GM10248 (cell line): ENCODE data around the gene APBB1.
A peak's percentile ranks its signal among the peaks of the same experiment; 100 is the strongest.

ENCODE experiments used
- CTCF ChIA-PET: fragments of 300-600 bp; sonication (Branson Sonifier 250); formaldehyde crosslinking; extraction: SDS; loops from one replicate; lab custom pipeline; 2021; ENCODE audit warnings: antibody characterized with exemption; lab: Yijun Ruan, JAX
- POLR2A ChIA-PET: fragments of 350-650 bp; sonication (Branson Sonifier 250); formaldehyde crosslinking; extraction: SDS; loops from one replicate; lab custom pipeline; 2020; ENCODE audit warnings: antibody characterized with exemption; lab: Yijun Ruan, JAX
- DNase-seq: peaks from one replicate; pipeline ENCODE4 v3.0.0; 2012; ENCODE audit errors: extremely low spot score
- TF ChIP-seq, protein P1 (sequence below): IDR thresholded peaks from 2 replicates; pipeline ENCODE4 v1.5.1; 2012; ENCODE audit warnings: mild to moderate bottlenecking, low read depth; ENCODE audit errors: extremely low read depth, missing control alignments, control extremely low read depth

Gene APBB1

DNA sequence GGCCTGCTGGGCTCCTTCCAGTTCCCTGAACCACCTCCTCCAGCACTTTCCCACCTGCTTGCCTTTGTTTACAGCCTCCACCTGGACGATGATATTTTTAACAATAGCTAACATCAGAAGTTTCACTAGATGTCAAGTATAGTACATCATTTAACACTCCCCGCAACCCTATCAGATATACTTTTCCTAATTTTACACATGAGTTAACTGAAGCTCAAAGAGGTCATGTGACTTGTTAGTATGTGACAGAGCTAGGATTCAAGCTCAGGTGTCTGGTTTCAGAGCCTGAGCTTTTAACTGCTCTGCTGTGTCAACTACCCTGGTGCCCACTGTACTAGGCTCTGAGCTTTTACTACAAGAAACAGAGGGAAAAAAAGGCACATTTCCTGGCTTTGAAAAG is 36.2 kb upstream of the APBB1 start:
- TF ChIP-seq, protein P1, sequence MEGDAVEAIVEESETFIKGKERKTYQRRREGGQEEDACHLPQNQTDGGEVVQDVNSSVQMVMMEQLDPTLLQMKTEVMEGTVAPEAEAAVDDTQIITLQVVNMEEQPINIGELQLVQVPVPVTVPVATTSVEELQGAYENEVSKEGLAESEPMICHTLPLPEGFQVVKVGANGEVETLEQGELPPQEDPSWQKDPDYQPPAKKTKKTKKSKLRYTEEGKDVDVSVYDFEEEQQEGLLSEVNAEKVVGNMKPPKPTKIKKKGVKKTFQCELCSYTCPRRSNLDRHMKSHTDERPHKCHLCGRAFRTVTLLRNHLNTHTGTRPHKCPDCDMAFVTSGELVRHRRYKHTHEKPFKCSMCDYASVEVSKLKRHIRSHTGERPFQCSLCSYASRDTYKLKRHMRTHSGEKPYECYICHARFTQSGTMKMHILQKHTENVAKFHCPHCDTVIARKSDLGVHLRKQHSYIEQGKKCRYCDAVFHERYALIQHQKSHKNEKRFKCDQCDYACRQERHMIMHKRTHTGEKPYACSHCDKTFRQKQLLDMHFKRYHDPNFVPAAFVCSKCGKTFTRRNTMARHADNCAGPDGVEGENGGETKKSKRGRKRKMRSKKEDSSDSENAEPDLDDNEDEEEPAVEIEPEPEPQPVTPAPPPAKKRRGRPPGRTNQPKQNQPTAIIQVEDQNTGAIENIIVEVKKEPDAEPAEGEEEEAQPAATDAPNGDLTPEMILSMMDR, result no peak
- no peak for DNase-seq
- ChIA-PET POLR2A (no interaction called here), CTCF (interaction anchor here (1.0 to 6.1 kb wide), 4 partner anchors 9 to 101 kb away, joined by 3 to 100 read pairs (median 6); partner anchors contain the start of gene HPX)

DNA sequence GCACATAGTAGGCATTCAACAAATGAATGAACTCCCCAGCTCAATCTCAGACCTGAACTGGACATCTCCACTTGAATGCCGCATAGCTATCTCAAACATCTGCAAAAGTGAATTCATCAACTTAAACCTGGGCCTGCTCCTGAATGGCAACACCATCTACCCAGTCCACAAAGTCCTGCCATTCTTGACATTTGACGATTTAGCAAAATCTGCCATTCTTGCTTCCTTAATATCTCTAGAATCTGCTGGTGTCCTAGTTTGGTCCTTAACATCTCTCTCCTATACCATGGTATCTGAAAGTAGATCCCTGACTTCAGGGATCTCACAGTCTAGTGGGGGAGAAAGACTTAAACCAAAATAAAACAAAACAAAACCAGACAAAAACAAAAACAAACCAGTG is 34.3 kb upstream of the APBB1 start:
- POLR2A ChIA-PET, result no interaction called here
- CTCF ChIA-PET, result interaction anchor here (0.7 to 6.1 kb wide), 7 partner anchors 9 to 99 kb away, joined by 3 to 100 read pairs (median 5); partner anchors contain the start of gene HPX
- DNase-seq, result no peak
- TF ChIP-seq, protein P1, result no peak

DNA sequence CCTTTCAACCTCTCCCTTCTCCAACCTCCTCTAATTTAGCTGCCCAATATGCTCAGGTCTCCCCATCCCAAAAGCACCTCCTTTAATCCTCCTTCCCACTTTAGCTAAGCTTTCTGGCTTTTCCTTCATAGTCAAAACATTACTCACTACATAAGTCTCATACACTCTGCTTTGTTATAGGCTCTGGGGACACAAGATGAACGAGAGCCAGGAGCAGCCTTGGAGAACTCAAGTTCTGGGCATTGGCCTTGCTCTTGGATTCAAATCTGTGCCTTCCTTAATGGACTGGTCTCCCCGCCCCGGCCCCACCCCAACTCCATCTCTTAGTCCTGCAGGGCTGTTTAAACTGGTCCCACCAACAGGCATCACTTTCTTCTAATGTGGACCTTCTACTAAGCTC is 33.3 kb upstream of the APBB1 start:
- no peak for DNase-seq
- POLR2A ChIA-PET, result no interaction called here
- CTCF ChIA-PET, result interaction anchor here (0.7 to 6.1 kb wide), 5 partner anchors 8 to 98 kb away, joined by 3 to 100 read pairs (median 6); partner anchors contain the start of gene HPX
- TF ChIP-seq, protein P1, result no peak

DNA sequence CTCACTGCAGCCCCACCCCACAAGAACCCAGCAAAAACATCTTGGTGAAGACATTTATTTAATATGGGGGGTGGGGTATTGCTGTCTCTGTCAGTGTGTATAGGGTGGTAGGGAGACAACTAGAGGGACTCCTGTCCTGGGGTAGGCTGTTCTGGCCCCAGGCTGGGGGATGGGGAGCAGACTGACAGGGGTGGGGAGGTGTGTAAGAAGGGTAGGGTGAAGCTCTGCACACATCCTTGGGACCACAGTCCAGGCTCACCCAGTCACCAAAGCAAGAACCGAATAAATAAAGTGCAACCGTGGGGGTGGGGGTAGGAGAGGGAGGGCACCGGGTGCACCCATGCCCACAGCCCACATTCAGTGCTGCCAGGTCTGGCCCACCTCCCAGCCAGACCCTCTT is 29.7 kb upstream of the APBB1 start:
- DNase-seq, result no peak
- CTCF ChIA-PET, result interaction anchor here (1.2 to 13.4 kb wide), 5 partner anchors 10 to 85 kb away, joined by 3 to 371 read pairs (median 6); no protein-coding TSS in a partner anchor
- TF ChIP-seq, protein P1, result no peak
- POLR2A ChIA-PET, result no interaction called here

DNA sequence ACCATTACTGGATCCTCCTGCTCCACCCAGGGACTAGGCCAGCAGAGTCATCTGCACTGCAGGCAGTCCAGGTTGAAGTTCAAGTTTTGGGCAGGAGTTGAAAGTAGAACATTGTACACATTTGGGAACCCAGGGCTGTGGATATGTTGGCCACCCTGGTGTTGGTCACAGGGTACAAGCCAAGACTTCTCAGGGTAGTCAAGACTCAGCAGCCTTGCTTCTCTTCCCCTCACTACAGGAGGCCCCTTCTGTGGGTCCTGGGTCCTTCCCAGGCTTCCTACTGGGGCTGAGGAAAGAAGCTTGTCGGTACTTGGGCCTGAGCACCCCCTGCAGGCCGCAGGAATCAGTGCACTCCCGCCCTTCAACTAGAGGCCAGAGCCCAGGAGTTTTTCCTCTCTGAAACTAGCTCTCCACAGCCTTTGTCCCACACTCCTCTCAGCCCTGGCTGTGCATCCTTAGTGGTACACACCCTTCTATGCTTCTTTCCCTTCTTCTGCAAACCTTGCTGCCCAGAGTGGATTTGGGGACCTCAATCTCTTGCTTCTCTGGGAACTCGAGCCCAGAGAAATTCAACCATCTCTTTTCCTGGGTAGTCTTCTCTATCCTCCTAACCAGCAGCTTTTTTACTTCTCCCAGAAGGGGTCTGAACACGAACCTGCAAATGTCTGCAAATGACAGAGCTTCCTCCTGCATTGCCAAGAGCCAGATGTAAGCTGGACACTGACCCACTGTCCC is 24.5 kb upstream of the APBB1 start:
- DNase-seq, result peak; percentile 75
- POLR2A ChIA-PET, result no interaction called here

DNA sequence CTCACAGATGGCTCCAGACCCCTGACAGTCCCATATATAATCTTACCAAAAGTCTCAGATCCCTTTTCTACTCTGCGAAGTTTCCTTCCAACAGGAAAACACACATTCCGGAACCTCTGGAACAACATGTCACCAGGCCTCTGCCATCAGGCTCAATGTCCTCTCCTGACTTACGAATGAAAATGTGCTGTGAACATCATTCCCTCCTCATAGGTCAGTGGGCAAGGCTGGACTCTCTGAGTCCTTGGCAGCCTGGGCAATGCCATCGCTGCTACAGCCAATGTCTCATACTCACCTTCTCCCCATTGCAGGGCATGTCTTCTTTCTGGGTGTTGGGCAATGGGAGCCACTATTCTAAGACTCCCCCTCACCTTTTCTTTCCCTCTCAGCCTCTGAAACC is 23.5 kb upstream of the APBB1 start:
- ChIA-PET POLR2A (no interaction called here), CTCF (interaction anchor here (1.1 to 13.4 kb wide), 16 partner anchors 8 to 202 kb away, joined by 3 to 371 read pairs (median 24); partner anchors contain the start of genes APBB1, SMPD1 and TRIM3)
- no peak for DNase-seq
- TF ChIP-seq, protein P1, result no peak

More for the DNA sequence above, 24.5 kb upstream of the APBB1 start:
- CTCF ChIA-PET, result interaction anchor here (0.5 to 13.4 kb wide), 43 partner anchors 9 to 263 kb away, joined by 3 to 371 read pairs (median 5); partner anchors contain the start of genes APBB1, CNGA4, MRPL17 and SMPD1
- TF ChIP-seq, protein P1, result peak; percentile 88
